Renal cortical epithelial cell (primary cell): ENCODE results near the gene TMEM14C. TPM values are rescaled to one million over a fixed set of nuclear protein-coding genes. Genes with fewer than 3 reads are reported as not detected.
A peak's percentile ranks its signal among the peaks of the same experiment; 100 is the strongest.
"Not testable (repeated sequence)": the region's sequence is repeated elsewhere in the genome, so short reads cannot be mapped to it uniquely, and the experiment has no call there.

ENCODE experiments used
- DNase-seq: peaks from one replicate; pipeline ENCODE4 v3.0.0-alpha.2; 2011; ENCODE audit warnings: low read depth
- total RNA-seq: library from RNA; depleted of rRNA; stranded (reverse); fragments of >200 nt; gene quantifications from 2 replicates; pipeline ENCODE4 v1.2.3, GENCODE V29; 2014

TMEM14C gene
- total RNA-seq, 1 donor from 2014 or later, result 108 TPM

GRCh38 chr6:10720960-10721849 lies 1.7 kb upstream of the TMEM14C start:
- DNase-seq, result not testable (repeated sequence)

GRCh38 chr6:10721850-10722569 lies 860 bp upstream of the TMEM14C start:
- DNase-seq, result no peak

GRCh38 chr6:10722570-10722819 lies 375 bp upstream of the TMEM14C start:
- no peak for DNase-seq

- DNase-seq, result peak; percentile 16
These were observed 654 bp downstream of the TMEM14C start for GRCh38 chr6:10723567-10723881.

GRCh38 chr6:10725044-10725443 lies 2.2 kb downstream of the TMEM14C start:
- no peak for DNase-seq

- DNase-seq, result no peak
These were observed 2.8 kb downstream of the TMEM14C start for GRCh38 chr6:10725716-10726115.

GRCh38 chr6:10730254-10730653 lies 7.4 kb downstream of the TMEM14C start:
- no peak for DNase-seq

- peak; percentile 13 for DNase-seq
These were observed 10.4 kb downstream of the TMEM14C start for GRCh38 chr6:10733151-10733715.

GRCh38 chr6:10733863-10734262 lies 11.0 kb downstream of the TMEM14C start:
- DNase-seq, result no peak

GRCh38 chr6:10736731-10737130 lies 13.9 kb downstream of the TMEM14C start:
- no peak for DNase-seq

- DNase-seq, result no peak
These were observed 17.2 kb downstream of the TMEM14C start for GRCh38 chr6:10740061-10740460.

- not testable (repeated sequence) for DNase-seq
These were observed 18.8 kb downstream of the TMEM14C start for GRCh38 chr6:10741643-10742042.

GRCh38 chr6:10742251-10742650 lies 19.4 kb downstream of the TMEM14C start:
- no peak for DNase-seq

GRCh38 chr6:10743515-10743914 lies 20.6 kb downstream of the TMEM14C start:
- no peak for DNase-seq

GRCh38 chr6:10745116-10745515 lies 22.2 kb downstream of the TMEM14C start:
- DNase-seq, result no peak

GRCh38 chr6:10746915-10747250 lies 24.0 kb downstream of the TMEM14C start:
- DNase-seq, result no peak

- DNase-seq, result peak; percentile 91
These were observed 24.5 kb downstream of the TMEM14C start, which contains the start of gene TMEM14B for GRCh38 chr6:10747251-10747972. TSS of gene TMEM14B (plus strand) at chr6:10747805. CDS start at chr6:10749246, 1,441 bp downstream.

GRCh38 chr6:10749734-10750133 lies 26.9 kb downstream of the TMEM14C start:
- DNase-seq, result no peak

- not testable (repeated sequence) for DNase-seq
These were observed 27.7 kb downstream of the TMEM14C start for GRCh38 chr6:10750568-10750967.

GRCh38 chr6:10751757-10752156 lies 28.9 kb downstream of the TMEM14C start:
- DNase-seq, result not testable (repeated sequence)

- no peak for DNase-seq
These were observed 33.2 kb downstream of the TMEM14C start for GRCh38 chr6:10756085-10756484.

- peak; percentile 95 for DNase-seq
These were observed 36.5 kb downstream of the TMEM14C start for GRCh38 chr6:10759312-10759839.
